Nephron (organoid): ENCODE data around the gene SEZ6L2.
A peak's percentile ranks its signal among the peaks of the same experiment; 100 is the strongest.

Experiments
- H3K27ac Mint-ChIP-seq, 3 experiments: 2 replicates each; pipeline ENCODE4 v1.8.0; 2020; ENCODE audit warnings: mixed read lengths in 3 of 3, mild to moderate bottlenecking in 2 of 3, moderate library complexity in 1 of 3
- H3K27me3 Mint-ChIP-seq: 2 replicates; pipeline ENCODE4 v1.8.0; 2021; ENCODE audit warnings: low read depth, mild to moderate bottlenecking, moderate library complexity, mixed read lengths
- H3K36me3 Mint-ChIP-seq: 2 replicates; pipeline ENCODE4 v1.8.0; 2020; ENCODE audit warnings: low read depth, mixed read lengths
- H3K4me1 Mint-ChIP-seq: 2 replicates; pipeline ENCODE4 v1.8.0; 2020; ENCODE audit warnings: mixed read lengths
- H3K4me3 Mint-ChIP-seq, 3 experiments: 2 replicates each; pipeline ENCODE4 v1.8.0; 2020; ENCODE audit warnings: mild to moderate bottlenecking in 3 of 3, mixed read lengths in 3 of 3, moderate library complexity in 2 of 3
- H3K9me3 Mint-ChIP-seq: 2 replicates; pipeline ENCODE4 v1.8.0; 2020; ENCODE audit warnings: mixed read lengths
- CTCF ChIP-seq, 3 experiments: fragments of 200-600 bp; sonication (generic); IDR thresholded peaks; one replicate each; pipeline ENCODE4 v1.5.0; 2021; ENCODE audit warnings: antibody characterized with exemption in 3 of 3; ENCODE audit not compliant: unreplicated experiment in 3 of 3

The SEZ6L2 gene

DNA sequence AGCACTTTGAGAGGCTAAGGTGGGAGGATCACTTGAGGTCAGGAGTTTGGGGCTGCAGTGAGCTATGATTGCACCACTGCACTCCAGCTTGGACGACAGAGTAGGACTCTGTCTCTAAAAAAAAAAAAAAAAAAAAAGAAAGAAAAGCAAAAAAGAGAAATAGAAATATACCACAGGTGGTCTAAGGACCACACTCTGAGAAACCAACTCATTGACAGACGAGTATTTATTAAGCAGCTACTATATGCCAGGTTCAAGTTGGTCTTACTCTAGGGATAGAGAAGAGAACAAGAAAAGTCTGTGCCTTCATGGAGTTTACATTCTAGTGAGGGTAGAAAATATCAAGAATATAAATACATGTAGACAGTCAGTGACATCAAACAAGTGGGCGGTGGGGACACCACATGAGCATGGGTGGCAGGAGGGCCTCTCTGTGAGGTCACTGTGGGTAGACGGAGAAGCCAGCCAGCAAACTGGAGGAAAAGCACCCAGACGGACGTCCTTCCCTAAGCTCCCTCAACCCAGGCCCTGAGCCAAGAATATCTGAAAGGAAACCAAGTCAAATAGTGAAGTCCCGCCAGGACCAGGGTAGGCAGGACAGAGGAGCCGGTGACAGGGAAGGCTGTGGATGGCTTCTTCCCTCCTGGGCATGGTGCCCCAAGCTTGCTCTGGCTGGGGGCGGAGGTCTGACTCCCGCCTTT, 41.1 kb downstream of the SEZ6L2 start:
- H3K27me3 Mint-ChIP-seq, result no peaks in the 10 kb centered on the region
- TF ChIP-seq CTCF (IDR thresholded peaks at IDR 0.05; ENCODE audit: unreplicated experiment in 3 of 3), result no peak
- H3K4me3 Mint-ChIP-seq, result peak overlapping the region; percentile 24 to 59 (median 58)
- no peaks in the 10 kb centered on the region for H3K4me1 Mint-ChIP-seq
- H3K9me3 Mint-ChIP-seq, result no peaks in the 10 kb centered on the region
- H3K27ac Mint-ChIP-seq, result no peak overlapping the region
- peaks cover 29% of the 10 kb centered on the region for H3K36me3 Mint-ChIP-seq

DNA sequence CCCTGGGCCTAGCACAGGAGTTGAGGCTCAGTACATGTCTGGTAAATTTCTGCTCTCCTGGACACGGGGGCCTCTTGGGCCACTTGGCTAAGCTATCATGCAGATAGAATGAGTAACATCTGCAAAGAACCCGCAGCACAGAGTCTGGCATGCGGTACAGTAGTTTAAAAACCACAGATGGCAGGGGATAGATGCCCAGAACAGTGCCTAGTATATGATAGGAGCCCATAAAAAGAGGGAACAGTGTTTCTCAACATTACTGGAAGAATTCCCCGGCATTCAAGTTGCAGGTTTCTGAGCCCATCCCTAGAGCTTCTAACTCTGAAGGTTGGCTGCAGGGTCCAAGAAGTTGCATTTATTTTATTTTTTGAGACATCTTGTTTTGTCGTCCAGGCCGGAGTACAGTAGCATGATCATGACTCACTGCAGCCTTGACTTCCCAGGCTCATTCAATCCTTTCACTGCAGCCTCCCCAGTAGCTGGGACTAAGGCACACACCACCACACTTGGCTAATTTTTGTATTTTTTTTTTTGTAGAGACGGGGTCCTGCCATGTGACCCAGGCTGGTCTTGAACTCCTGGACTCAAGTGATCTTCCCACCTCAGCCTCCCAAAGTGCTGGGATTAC, 42.1 kb downstream of the SEZ6L2 start:
- H3K4me3 Mint-ChIP-seq, result peak overlapping the region in 1 of 3 experiments; percentile 20
- no peaks in the 10 kb centered on the region for H3K4me1 Mint-ChIP-seq
- H3K27me3 Mint-ChIP-seq, result no peaks in the 10 kb centered on the region
- no peak for TF ChIP-seq CTCF (IDR thresholded peaks at IDR 0.05; ENCODE audit: unreplicated experiment in 3 of 3)
- H3K36me3 Mint-ChIP-seq, result peaks cover 29% of the 10 kb centered on the region
- no peak overlapping the region for H3K27ac Mint-ChIP-seq
- no peaks in the 10 kb centered on the region for H3K9me3 Mint-ChIP-seq

DNA sequence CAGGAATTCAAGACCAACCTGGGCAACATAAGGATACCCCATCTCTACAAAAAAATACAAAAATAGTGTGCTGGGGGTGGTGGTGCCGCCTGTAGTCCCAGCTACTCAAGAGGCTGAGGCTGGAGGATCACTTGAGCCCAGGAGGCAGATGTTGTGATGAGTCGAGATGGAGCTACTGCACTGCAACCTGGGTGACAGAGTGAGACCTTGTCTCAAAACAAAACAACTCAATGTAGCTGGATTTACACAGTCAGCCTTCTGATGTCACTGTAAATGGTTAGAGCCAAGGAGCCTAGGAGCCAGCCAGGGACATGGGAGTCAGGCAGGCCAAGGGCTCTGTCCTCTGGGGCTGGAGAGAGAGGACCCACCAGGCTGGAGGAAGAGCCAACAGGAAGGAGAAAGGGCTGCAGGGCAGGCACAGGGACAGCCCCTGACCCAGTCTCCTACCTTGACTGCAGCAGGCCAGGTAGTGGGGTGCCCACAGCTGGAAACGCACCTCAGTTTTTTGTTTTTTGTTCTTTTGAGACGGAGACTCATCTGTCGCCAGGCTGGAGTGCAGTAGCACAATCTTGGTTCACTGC, 44.7 kb downstream of the SEZ6L2 start:
- Mint-ChIP-seq H3K27ac (no peak overlapping the region), H3K9me3 (no peaks in the 10 kb centered on the region), H3K27me3 (no peaks in the 10 kb centered on the region), H3K4me3 (no peak overlapping the region), H3K36me3 (peaks cover 18% of the 10 kb centered on the region), H3K4me1 (no peaks in the 10 kb centered on the region)
- no peak for TF ChIP-seq CTCF (IDR thresholded peaks at IDR 0.05; ENCODE audit: unreplicated experiment in 3 of 3)

DNA sequence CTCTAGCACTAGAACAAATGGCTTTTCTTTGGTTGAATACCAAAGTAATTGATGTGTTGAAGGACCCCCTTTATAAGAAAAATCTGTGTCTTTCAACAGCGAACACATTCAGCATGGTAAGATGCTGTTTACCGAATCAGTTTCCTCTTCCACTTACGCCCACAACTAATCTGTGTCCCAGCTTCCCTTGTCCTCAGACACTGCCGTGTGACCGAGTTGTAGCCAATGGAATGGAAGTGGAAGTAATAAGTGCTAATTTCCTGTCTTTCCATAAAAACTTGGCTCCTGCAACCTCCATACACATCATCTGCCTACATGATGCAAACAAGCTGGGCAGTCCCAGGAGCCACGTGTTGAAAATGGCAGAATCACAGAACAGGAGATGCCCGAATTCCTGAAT, 46.7 kb downstream of the SEZ6L2 start:
- no peaks in the 10 kb centered on the region for H3K9me3 Mint-ChIP-seq
- no peak overlapping the region for H3K4me3 Mint-ChIP-seq
- H3K4me1 Mint-ChIP-seq, result peaks cover 5% of the 10 kb centered on the region
- no peaks in the 10 kb centered on the region for H3K27me3 Mint-ChIP-seq
- peaks cover 5% of the 10 kb centered on the region for H3K36me3 Mint-ChIP-seq
- peak overlapping the region in 1 of 3 experiments; percentile 35 for H3K27ac Mint-ChIP-seq
- TF ChIP-seq CTCF (IDR thresholded peaks at IDR 0.05; ENCODE audit: unreplicated experiment in 3 of 3), result no peak

DNA sequence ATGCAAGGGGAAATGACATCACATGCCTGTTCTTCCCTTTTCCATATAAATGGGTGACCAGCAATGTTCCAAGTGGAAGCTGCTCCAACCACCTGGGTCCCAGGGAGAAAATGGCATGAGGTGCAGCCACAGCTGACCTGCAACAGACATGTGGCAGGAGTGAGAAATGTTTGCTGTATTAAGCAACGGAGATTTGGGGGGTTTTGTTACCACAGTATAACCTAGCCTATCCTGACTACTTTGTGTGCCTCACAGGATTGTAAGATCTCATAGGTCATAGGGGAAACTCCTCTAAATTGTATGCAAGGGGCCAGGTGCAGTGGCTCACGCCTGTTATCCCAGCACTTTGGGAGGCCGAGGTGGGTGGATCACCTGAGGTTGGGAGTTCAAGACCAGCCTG, 48.4 kb downstream of the SEZ6L2 start:
- Mint-ChIP-seq H3K27me3 (no peaks in the 10 kb centered on the region), H3K9me3 (no peaks in the 10 kb centered on the region), H3K4me1 (peaks cover 5% of the 10 kb centered on the region), H3K27ac (peak overlapping the region in 1 of 3 experiments; percentile 7), H3K36me3 (no peaks in the 10 kb centered on the region), H3K4me3 (no peak overlapping the region)
- no peak for TF ChIP-seq CTCF (IDR thresholded peaks at IDR 0.05; ENCODE audit: unreplicated experiment in 3 of 3)
